Right ventricle myocardium inferior (tissue), 1 donor: ENCODE measurements around the gene RAPGEF4. TPM values are rescaled to one million over a fixed set of nuclear protein-coding genes. Genes with fewer than 3 reads are reported as not detected.

Experiments used
- ATAC-seq: fragments of 200-7000 bp; cut with Tn5 transposase; one replicate; pipeline ENCODE4 v1.9.1; 2020; ENCODE audit warnings: mild to moderate bottlenecking, moderate library complexity
- DNase-seq: peaks from one replicate; pipeline ENCODE4 v3.0.0; 2021; ENCODE audit errors: missing footprints
- intact Hi-C: fragments of 100-400 bp; cut with DNase I; formaldehyde crosslinking; loops from one replicate; pipeline ENCODE4 v1.11.0; 2022
- total RNA-seq: library from RNA; stranded (reverse); fragmentation: NEBNext Ultra II Directional; extraction: Animal tissue kit (Norgen Biotek cat#: 25700); gene quantifications from one replicate; pipeline ENCODE4 v1.2.1, GENCODE V29; 2021
- donor health status: DM: no; HTN: yes; CAD: no; lungs with severe emphysema.

RAPGEF4 gene
- total RNA-seq, 1 donor from 2014 or later: 9.0 TPM

- intact Hi-C loops: no loop called here
- ATAC-seq: no peak
These were observed 142.6 kb downstream of the RAPGEF4 start for GRCh38 chr2:172878260-172878659.

GRCh38 chr2:172884336-172884735 is 148.7 kb downstream of the RAPGEF4 start:
- ATAC-seq (no peak), DNase-seq (no peak)
- intact Hi-C loops: no loop called here

More at GRCh38 chr2:172878260-172878659, 142.6 kb downstream of the RAPGEF4 start:
- no peak for DNase-seq

GRCh38 chr2:172885996-172886395 is 150.4 kb downstream of the RAPGEF4 start:
- intact Hi-C loops: no loop called here
- DNase-seq: no peak
- no peak for ATAC-seq

GRCh38 chr2:172887280-172887679 is 151.6 kb downstream of the RAPGEF4 start:
- DNase-seq: no peak
- intact Hi-C loops: no loop called here
- no peak for ATAC-seq

- intact Hi-C loops: no loop called here
- DNase-seq: no peak
- no peak for ATAC-seq
These were observed 153.3 kb downstream of the RAPGEF4 start for GRCh38 chr2:172888714-172889669.

GRCh38 chr2:172889768-172890430 is 154.3 kb downstream of the RAPGEF4 start:
- intact Hi-C loops: no loop called here
- no peak for DNase-seq
- ATAC-seq: peak; percentile 60

- DNase-seq: no peak
- intact Hi-C loops: no loop called here
- ATAC-seq: no peak
These were observed 157.5 kb downstream of the RAPGEF4 start for GRCh38 chr2:172893111-172893510.

- no peak for ATAC-seq
- DNase-seq: no peak
- intact Hi-C loops: no loop called here
These were observed 158.0 kb downstream of the RAPGEF4 start for GRCh38 chr2:172893671-172894070.

- no peak for ATAC-seq
- DNase-seq: no peak
- intact Hi-C loops: no loop called here
These were observed 159.2 kb downstream of the RAPGEF4 start for GRCh38 chr2:172894689-172895387.

- DNase-seq: no peak
- intact Hi-C loops: no loop called here
- ATAC-seq: no peak
These were observed 161.0 kb downstream of the RAPGEF4 start for GRCh38 chr2:172896661-172897081.

- ATAC-seq: no peak
- DNase-seq: no peak
- intact Hi-C loops: no loop called here
These were observed 165.2 kb downstream of the RAPGEF4 start for GRCh38 chr2:172900871-172901270.

GRCh38 chr2:172901913-172902312 is 166.3 kb downstream of the RAPGEF4 start:
- DNase-seq: no peak
- intact Hi-C loops: no loop called here
- no peak for ATAC-seq

- no peak for ATAC-seq
- no peak for DNase-seq
- intact Hi-C loops: no loop called here
These were observed 168.6 kb downstream of the RAPGEF4 start for GRCh38 chr2:172904236-172904635.

GRCh38 chr2:172905937-172906811 is 170.5 kb downstream of the RAPGEF4 start:
- no peak for DNase-seq
- intact Hi-C loops: no loop called here
- ATAC-seq: peak; percentile 94

GRCh38 chr2:172908275-172908674 is 172.6 kb downstream of the RAPGEF4 start:
- no peak for ATAC-seq
- intact Hi-C loops: no loop called here
- DNase-seq: no peak

- intact Hi-C loops: no loop called here
- no peak for DNase-seq
- ATAC-seq: no peak
These were observed 173.8 kb downstream of the RAPGEF4 start for GRCh38 chr2:172909454-172909853.

GRCh38 chr2:172912266-172912665 is 176.6 kb downstream of the RAPGEF4 start:
- no peak for ATAC-seq
- no peak for DNase-seq
- intact Hi-C loops: no loop called here

- DNase-seq: no peak
- no peak for ATAC-seq
- intact Hi-C loops: no loop called here
These were observed 178.8 kb downstream of the RAPGEF4 start for GRCh38 chr2:172914341-172915008.
